Umbilical cord (tissue), 2 donors: Measurements from ENCODE around the gene ZP3. TPM values are rescaled to one million over a fixed set of nuclear protein-coding genes. Genes with fewer than 3 reads are reported as not detected.
"Not testable (repeated sequence)": the region's sequence is repeated elsewhere in the genome, so short reads cannot be mapped to it uniquely, and the experiment has no call there.

ENCODE experiments used
- DNase-seq: peaks from one replicate; pipeline ENCODE4 v3.0.0-alpha.2; 2015; ENCODE audit warnings: low spot score
- total RNA-seq: library from RNA; depleted of rRNA; stranded (reverse); fragments of >200 nt; gene quantifications from one replicate; pipeline ENCODE4 v1.2.3, GENCODE V29; 2014; ENCODE audit warnings: low replicate concordance; ENCODE audit not compliant: insufficient read depth

ZP3 gene
- not detected for total RNA-seq

DNA sequence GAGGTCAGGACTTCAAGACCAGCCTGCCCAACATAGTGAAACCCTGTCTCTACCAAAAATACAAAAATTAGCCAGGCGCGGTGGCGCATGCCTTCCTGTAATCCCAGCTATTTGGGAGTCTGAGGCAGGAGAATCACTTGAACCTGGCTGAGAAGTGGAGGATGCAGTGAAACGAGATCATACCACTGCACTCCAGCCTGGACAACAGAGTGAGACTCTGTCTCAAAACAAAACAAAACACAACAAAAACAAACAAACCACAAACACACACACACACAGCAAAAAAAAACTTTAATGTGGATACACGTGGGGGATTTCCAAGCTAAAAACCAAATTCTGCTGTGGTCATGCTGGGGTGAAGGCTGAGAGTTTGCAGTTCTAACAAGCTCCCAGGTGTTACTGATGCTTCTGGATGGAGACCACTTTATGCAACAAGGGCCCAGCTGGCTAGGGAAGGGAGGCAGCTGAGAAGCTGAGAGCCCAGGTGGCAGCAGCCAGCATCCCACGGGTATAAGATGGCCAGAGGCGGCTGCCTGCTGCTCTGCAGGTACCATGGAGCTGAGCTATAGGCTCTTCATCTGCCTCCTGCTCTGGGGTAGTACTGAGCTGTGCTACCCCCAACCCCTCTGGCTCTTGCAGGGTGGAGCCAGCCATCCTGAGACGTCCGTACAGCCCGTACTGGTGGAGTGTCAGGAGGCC lies at the start of gene ZP3:
Gene ZP3 (plus strand): TSS at position 538 of the 699 bp plus-strand sequence. CDS start 15 bp downstream, at position 553.
- no peak for DNase-seq

DNA sequence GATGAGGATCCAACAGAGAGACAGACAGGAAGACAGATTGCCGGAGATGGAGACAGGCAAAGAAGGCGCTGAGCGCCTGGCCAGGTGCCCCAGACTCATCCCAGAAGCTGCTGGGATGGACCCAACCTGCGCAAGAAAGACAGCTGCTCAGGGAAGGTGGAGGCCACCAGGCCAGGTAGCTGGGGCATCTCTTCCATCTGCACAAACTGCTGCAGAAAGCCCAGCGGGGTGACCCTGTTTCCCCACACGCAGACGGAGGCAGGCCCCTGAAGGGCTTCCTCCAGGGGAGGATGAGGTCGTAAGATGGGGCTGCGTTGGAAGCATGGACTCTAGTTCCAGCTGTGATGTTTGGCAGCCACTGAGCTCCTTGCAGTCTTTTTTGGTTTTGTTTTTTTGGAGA lies 49.5 kb upstream of the ZP3 start:
- DNase-seq, result no peak

- no peak for DNase-seq
Measured at GRCh38 chr7:76377186-76377918, 47.4 kb upstream of the ZP3 start.

DNA sequence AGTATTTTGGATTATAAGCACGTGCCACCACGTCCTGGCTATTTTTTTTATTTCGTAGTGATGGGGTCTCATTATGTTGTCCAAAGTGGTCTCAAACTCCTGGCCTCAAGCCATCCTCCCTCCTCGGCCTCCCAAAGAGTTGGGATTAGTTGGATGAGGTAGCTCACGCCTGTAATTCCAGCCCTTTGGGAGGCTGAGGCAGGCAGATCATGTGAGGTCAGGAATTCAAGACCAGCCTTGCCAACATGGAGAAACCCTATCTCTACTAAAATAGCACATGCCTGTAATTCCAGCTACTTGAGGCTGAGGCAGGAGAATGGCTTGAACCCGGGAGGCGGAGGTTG lies 44.2 kb upstream of the ZP3 start:
- DNase-seq, result no peak

DNA sequence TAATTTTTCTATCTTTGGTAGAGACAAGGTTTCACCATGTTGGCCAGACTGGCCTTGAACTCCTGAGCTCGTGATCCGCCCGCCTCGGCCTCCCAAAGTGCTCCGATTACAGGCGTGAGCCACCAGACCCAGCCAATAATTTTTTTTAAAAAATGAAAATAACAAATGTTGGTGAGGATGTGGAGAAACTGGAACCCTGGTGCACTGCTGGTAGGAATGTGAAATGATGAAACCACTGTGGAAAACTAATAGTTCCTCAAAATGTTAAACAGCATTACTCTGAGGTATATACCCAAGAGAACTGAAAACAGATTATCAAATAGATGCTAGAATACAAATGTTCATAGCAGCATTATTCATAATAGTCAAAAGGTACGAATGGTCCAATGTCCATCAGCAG lies 42.9 kb upstream of the ZP3 start:
- DNase-seq, result no peak

GRCh38 chr7:76383089-76383944 lies 41.4 kb upstream of the ZP3 start:
- no peak for DNase-seq

DNA sequence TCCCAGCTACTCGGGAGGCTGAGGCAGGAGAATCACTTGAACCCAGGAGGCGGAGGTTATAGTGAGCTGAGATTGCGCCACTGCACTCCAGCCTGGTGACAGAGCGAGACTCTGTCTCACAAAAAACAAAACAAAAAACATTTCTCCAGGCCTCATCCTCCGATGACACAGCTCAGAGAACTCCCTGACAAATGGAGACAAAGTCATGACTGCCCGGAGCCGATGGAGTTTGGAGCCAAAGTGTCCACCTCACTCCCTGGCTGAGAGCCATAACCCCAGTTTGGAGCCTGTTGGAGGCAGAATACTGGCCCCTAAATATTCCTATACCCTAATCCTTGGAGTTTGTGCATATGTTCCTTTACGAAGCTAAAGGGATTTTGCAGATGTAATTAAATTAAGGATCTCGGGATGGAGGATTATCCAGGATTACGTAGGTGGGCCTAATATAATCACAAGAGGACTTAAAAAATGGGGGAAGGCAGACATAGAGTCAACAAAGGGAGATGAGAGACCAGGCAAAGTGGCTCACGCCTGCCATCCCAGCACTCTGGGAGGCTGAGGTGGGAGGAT lies 38.0 kb upstream of the ZP3 start:
- DNase-seq, result no peak

DNA sequence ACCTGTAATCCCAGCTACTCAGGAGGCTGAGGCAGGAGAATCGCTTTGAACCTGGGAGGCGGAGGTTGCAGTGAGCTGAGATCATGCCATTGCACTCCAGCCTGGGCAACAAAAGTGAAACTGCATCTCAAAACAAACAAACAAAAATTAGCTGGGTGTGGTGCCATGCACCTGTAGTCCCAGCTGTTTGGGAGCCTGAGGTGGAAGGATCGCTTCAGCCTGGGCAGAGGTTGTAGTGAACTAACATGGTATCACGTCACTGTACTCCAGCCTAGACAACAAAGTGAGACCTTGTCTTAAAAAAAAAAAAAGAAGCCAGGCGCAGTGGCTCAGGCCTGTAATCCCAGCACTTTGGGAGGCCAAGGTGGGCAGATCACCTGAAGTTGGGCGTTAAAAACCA lies 37.0 kb upstream of the ZP3 start:
- not testable (repeated sequence) for DNase-seq

GRCh38 chr7:76390092-76390491 lies 34.7 kb upstream of the ZP3 start:
- no peak for DNase-seq

GRCh38 chr7:76392531-76393115 lies 32.1 kb upstream of the ZP3 start:
- no peak for DNase-seq

DNA sequence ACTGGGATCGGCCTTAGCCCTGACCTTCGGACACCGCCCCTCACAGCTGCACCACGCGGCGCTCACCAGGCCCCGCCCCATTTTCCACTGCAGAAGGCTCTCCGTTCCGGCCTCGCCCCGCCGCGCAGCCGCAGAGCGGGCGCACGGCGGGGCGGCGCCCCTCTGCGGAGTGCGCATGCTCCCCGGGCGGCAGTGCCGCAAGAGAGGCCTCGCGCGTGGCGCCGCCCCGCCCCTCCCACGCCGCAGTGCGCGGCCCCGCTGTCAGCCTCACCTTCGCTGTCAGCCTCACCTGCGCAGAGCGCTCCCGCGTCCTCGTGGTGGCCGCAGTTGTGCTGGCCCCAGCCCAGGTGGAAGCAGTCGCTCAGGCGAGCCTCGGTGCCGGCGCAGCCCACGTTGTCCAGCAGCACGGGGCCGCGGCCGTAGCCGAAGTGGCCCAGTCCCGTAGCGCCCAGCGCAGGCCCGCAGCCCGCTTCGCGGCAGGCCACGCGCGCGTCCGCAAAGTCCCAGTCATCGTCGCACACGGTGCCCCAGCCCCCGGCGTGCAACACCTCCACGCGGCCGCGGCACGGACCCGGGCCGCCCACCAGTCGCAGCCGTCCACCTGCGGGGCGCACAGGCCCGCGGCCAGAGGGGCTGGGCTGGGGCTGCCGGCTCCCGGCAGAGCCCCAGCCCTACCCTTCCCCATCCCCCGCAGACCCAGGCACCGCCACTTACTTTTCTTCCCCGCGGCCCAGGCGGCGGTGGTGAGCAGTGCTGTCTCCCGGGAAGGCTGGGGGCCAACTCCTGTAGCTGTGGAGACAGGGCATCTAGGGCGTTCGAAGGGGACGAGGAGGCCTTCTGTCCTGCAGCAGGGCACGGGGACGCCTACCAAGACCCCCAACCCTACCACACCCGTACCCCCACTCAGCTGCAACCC lies 31.4 kb upstream of the ZP3 start:
- DNase-seq, result peak; percentile 96

- DNase-seq, result no peak
Measured at GRCh38 chr7:76394957-76395356, 29.8 kb upstream of the ZP3 start.

GRCh38 chr7:76395605-76395964 lies 29.2 kb upstream of the ZP3 start:
- not testable (repeated sequence) for DNase-seq

- DNase-seq, result no peak
Measured at GRCh38 chr7:76395965-76396726, 28.6 kb upstream of the ZP3 start.

DNA sequence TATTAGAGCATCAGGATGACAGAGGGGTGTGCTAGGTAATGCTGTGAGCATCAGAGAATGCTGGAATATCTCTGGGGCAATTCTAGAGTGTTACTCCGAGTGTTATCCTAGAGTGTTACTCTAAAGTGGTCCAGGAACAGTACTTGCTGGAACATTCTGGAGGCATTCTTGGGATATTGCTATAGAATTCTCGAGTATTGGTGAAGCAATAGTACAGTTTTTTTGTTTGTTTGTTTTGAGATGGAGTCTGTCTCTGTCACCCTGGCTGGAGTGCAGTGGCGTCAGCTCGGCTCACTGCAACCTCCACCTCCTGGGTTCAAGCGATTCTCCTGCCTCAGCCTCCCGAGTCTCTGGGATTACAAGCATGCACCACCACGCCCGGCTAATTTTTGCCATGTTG lies 27.9 kb upstream of the ZP3 start:
- no peak for DNase-seq

GRCh38 chr7:76397409-76398183 lies 27.2 kb upstream of the ZP3 start:
- DNase-seq, result peak; percentile 37

GRCh38 chr7:76400248-76400647 lies 24.5 kb upstream of the ZP3 start:
- no peak for DNase-seq

- DNase-seq, result not testable (repeated sequence)
Measured at GRCh38 chr7:76403097-76403496, 21.7 kb upstream of the ZP3 start.
